Renal pelvis (tissue), 4 donors: ENCODE results near the gene SLC52A3. TPM values are rescaled to one million over a fixed set of nuclear protein-coding genes. Genes with fewer than 3 reads are reported as not detected.
A peak's percentile ranks its signal among the peaks of the same experiment; 100 is the strongest.
"Not testable (repeated sequence)": the region's sequence is repeated elsewhere in the genome, so short reads cannot be mapped to it uniquely, and the experiment has no call there.

Experiments
- DNase-seq: peaks from one replicate; pipeline ENCODE4 v3.0.0-alpha.2; 2013
- polyA plus RNA-seq, 3 donors: library from polyadenylated mRNA; unstranded; fragments of 120-200 nt; gene quantifications; one replicate each; pipeline ENCODE4 v1.2.1, GENCODE V29; 2013; ENCODE audit not compliant: insufficient read length in 3 of 3

Gene SLC52A3
- polyA plus RNA-seq, 3 donors, result 4.1 to 5.9 (median 4.3) TPM

- no peak for DNase-seq
Observed at GRCh38 chr20:731891-732560, 36.3 kb downstream of the SLC52A3 start.

DNA sequence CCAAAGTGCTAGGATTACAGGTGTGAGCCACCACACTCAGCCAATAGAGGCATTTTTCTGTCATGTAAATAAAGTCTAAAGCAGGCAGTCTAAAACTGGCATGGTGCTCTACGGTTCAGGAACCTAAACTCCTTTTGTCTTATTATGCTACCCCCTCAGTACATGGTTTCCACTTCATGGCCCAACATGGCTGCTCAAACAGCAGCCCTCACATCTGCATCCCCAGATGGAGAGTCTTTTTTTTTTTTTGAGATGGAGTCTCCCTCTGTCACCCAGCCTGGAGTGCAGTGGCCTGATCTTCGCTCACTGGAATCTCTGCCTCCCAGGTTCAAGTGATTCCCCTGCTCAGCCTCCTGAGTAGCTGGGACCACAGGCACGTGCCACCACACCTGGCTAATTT is 38.3 kb downstream of the SLC52A3 start:
- no peak for DNase-seq

GRCh38 chr20:728256-728944 is 39.9 kb downstream of the SLC52A3 start:
- DNase-seq, result peak; percentile 65

DNA sequence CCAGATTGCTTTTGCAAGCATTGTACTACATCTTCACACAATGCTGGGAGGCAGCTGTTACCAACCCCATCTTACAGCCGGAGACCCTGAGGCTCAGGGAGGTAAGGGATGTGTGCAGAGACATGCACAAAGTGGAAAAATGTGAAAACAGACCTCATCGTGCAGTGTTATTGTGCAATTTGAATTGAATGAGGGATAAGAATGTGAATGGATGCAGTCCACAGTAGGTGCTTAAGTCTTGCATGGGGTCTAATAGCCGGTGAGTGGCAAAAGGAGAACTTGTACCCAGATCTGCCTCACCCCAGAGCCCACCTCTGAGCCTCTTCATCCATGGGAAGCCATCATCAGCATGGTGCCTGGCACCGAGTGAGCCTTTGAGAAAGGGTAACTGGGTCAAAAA is 42.1 kb downstream of the SLC52A3 start:
- DNase-seq, result no peak

GRCh38 chr20:725491-725890 is 42.8 kb downstream of the SLC52A3 start:
- DNase-seq, result no peak

GRCh38 chr20:724797-725196 is 43.5 kb downstream of the SLC52A3 start:
- DNase-seq, result not testable (repeated sequence)

GRCh38 chr20:723756-724155 is 44.5 kb downstream of the SLC52A3 start:
- no peak for DNase-seq

- no peak for DNase-seq
Observed at GRCh38 chr20:722822-723644, 45.3 kb downstream of the SLC52A3 start.

DNA sequence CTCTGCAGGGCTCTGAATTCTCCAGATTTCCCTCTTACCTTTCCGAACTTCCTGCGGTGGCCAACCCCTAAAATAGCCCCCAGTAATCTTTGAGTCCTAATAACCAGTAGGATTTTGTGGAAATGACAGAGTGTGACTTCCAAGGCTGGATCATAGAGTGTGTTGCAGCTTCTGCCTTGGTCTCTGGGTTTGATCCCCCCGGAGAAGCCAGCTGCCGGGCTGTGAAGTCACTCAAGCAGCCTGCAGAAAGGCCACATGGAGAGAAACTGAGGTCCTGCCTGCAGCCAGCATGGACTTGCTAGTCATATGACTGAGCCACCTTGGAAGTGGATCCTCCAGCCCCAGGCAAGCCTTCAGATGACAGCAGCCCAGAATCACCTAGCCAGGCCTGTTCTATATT is 46.4 kb downstream of the SLC52A3 start:
- DNase-seq, result no peak

DNA sequence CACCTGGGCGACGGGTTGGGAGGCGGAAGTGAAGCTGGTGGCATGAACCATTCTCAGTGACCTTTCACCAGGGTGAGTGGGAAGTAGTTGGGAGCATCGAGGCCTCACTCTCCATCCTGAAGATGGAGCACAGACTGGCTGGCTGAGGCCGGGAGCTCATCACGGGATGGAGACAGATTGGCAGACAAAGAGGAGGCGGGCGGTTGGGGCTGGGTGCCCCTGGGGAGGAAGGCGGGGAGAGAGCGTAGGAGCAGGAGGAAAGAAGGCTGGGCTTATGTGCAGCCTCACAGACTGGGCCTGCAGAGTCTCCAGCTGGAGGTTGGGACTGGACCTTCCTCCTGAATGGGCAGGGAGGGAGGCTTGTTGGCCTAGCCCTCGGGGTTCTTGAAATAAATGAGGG is 48.5 kb downstream of the SLC52A3 start:
- DNase-seq, result no peak

DNA sequence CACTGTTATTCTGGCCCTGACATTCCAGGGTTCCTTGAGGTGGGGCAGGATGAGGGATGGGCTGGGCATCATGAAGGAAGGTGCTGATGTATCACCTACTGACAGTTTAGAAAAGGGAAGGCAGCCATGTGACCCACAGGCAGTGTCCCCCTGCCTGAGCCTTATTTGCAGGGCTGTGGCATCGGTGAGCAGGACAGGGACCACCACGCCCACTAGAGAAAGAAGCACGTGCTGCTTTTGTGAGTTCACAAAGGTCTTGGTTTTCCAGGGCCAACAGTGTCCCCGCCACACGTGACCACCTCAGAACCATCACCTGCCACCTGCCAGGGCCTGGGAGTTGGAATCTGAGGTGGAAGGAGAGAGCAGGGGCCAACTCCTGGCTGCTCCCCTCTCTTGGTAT is 49.2 kb downstream of the SLC52A3 start:
- no peak for DNase-seq

DNA sequence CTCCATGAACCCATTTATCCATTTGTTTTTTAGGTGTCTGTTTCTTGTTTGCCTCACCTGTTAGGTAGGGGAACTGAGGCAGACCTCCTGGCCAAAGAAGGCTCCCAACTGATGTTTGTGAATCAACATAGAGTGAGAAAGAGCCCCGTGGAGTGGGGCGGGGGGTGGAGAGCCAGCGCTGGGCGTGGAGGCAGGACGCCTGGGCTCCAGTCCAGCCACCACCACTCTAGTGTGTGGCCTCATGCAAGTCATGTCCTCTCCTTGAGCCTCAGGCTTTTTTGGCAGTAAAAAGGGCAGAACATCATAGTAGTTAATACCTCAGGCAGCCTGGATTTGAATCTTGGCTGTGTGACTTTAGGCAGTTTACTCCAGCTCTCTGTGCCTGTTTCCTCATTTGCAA is 50.5 kb downstream of the SLC52A3 start:
- DNase-seq, result no peak

DNA sequence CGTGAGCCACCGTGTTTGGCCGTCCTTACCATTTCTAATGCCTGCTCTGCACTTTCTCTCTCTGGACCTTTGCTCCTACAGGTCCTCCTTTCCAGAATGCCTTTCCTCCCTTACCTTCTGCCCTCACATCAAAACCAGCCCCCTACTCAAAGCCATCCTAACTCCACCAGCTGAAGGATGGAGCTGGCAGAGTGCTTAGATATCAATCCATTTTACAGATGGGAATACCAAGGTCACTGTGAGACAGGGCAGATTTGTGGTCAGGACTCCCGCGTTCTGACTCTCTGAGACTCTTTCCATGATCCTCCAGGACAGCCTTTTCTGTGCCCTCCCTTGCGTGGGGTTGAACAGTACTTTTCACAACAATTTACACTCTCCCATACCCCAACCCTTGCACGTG is 51.0 kb downstream of the SLC52A3 start:
- no peak for DNase-seq

DNA sequence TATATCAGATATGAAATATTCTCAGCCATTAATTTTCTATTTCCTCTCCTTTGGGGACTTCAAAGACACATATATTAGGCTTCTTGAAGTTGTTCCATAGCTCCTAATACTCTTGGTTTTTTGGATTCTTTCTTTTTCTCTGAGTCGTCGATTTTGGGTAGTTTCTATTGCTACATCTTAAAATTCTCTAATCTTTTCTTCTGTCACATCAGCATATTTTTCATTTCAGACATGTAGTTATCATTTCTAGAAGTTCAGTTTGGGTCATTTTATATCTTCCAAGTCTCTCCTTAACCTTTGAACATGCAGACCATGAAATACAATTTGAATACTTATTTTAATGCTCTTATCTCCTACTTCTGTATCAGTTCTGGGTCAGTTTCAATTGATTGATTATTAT is 53.8 kb downstream of the SLC52A3 start:
- DNase-seq, result no peak

DNA sequence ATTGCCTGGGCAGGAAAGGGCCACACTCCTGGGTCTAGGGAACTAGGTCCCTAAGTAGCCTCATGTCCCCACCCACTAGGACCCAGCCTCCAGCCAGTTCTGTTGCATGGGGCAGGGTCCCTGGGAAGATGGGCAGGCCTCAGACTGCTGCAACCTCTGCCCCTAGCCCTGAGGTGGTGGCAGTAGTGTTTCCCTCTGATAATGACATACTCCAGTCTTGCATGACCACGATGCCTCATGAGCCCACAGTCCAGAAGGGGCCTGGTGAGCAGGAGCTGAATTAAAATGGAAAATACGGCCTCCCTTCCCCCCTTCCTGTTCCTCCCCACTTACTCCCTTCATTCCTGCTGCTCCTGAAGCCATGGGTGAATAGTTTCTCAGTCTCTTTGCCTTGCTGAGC is 56.7 kb downstream of the SLC52A3 start:
- peak; percentile 36 for DNase-seq

DNA sequence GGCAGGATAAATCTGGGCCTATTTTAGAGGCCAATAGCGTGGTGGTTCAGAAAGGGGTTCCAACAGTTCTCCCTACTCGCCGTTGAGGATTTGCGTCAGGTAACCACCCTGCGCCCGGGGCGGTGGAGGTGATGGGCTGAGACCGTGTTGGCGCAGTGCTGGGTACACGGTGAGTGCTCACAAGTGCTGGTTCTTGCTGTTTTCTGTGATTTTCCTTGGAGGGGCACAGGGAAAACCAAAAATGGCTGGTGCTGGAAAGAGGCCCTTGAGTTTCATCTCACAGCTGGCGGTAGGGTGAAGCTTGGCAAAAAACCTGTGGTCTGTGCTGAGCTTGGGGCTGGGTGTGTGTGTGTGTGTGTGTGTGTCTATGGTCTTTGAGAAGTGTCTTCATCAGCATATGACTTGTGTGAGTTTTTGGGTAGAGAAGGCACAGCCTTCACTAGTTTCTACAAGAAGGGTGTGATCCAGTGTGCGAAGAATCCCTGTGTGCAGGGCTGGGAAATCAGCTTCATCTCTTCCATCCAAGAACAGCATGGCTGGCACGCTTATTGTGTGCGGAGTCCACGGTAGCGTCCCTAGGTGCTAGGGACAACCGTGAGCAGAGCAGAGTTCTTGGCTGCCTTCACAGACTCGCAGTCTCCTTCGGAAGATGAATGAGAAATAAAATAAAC is 57.4 kb downstream of the SLC52A3 start:
- no peak for DNase-seq

Other genes starting within 250 kb of the SLC52A3 start
- gene CSNK2A1, start 224.7 kb downstream of the SLC52A3 start, polyA plus RNA-seq, result 100 to 1,000 TPM; 123 to 150 (median 147) TPM
- 1 to 10 TPM in 2 of 3 donors, under 1 TPM in 1; 0.96 to 1.9 (median 1.3) TPM for gene TCF15, start 158.2 kb downstream of the SLC52A3 start, polyA plus RNA-seq
- gene SRXN1, start 115.3 kb downstream of the SLC52A3 start, polyA plus RNA-seq, result 10 to 100 TPM; 11.2 to 14.3 (median 12.1) TPM
- gene SCRT2, start 92.7 kb downstream of the SLC52A3 start, polyA plus RNA-seq, result under 1 TPM in 2 of 3 donors, not detected in 1; 0.06 to 0.07 TPM
- gene FAM110A, start 65.2 kb upstream of the SLC52A3 start, polyA plus RNA-seq, result 10 to 100 TPM in 2 of 3 donors, 1 to 10 TPM in 1; 9.6 to 12.0 (median 12.0) TPM
- under 1 TPM; 0.18 to 0.46 (median 0.27) TPM for gene ANGPT4, start 147.8 kb upstream of the SLC52A3 start, polyA plus RNA-seq
- gene RSPO4, start 233.8 kb upstream of the SLC52A3 start, polyA plus RNA-seq, result 1 to 10 TPM; 1.7 to 3.3 (median 2.1) TPM